DOHH2 (cell line): Measurements from ENCODE around the gene CHPF.

ENCODE experiments used
- CTCF ChIP-seq: fragments of 200-600 bp; sonication (generic); IDR thresholded peaks from one replicate; pipeline ENCODE4 v1.5.1; 2014; ENCODE audit warnings: antibody characterized with exemption, mild to moderate bottlenecking, low read depth, low read length; ENCODE audit not compliant: poor library complexity, severe bottlenecking
- EZH2phosphoT487 ChIP-seq: fragments of 200-600 bp; sonication (generic); IDR thresholded peaks from 2 replicates; pipeline ENCODE4 v1.6.1; 2017; ENCODE audit warnings: borderline replicate concordance, mild to moderate bottlenecking, antibody characterized with exemption, low read length, moderate library complexity, mixed read lengths

- TF ChIP-seq CTCF (no peak), EZH2phosphoT487 (no peak)
Observed at GRCh38 chr2:219576505-219577388, 33.1 kb upstream of the CHPF start.
